Activated CD4-positive, alpha-beta T cell treated with anti-CD3 and anti-CD28 coated beads for 48 hours (primary cell): ENCODE results near the gene KCNJ12.
"Not testable (repeated sequence)": the region's sequence is repeated elsewhere in the genome, so short reads cannot be mapped to it uniquely, and the experiment has no call there.

Experiments used
- DNase-seq: peaks from one replicate; pipeline ENCODE4 v3.0.0-alpha.2; 2020

Gene KCNJ12

GRCh38 chr17:21454006-21454405 is 77.8 kb downstream of the KCNJ12 start:
- DNase-seq = not testable (repeated sequence)

- no peak for DNase-seq
These were observed 78.3 kb downstream of the KCNJ12 start for GRCh38 chr17:21454441-21454840.

GRCh38 chr17:21455761-21456160 is 79.6 kb downstream of the KCNJ12 start:
- DNase-seq = no peak

GRCh38 chr17:21456449-21456848 is 80.3 kb downstream of the KCNJ12 start:
- DNase-seq = not testable (repeated sequence)

- DNase-seq = peak; percentile 96
These were observed 81.2 kb downstream of the KCNJ12 start for GRCh38 chr17:21457051-21458026.

GRCh38 chr17:21458054-21458453 is 81.9 kb downstream of the KCNJ12 start:
- no peak for DNase-seq

- DNase-seq = no peak
These were observed 83.4 kb downstream of the KCNJ12 start for GRCh38 chr17:21459536-21459935.

- DNase-seq = no peak
These were observed 84.2 kb downstream of the KCNJ12 start for GRCh38 chr17:21460358-21460757.

- no peak for DNase-seq
These were observed 86.1 kb downstream of the KCNJ12 start for GRCh38 chr17:21462237-21462636.

GRCh38 chr17:21463204-21463661 is 87.1 kb downstream of the KCNJ12 start:
- no peak for DNase-seq

- DNase-seq = no peak
These were observed 87.7 kb downstream of the KCNJ12 start for GRCh38 chr17:21463779-21464407.

GRCh38 chr17:21464611-21465021 is 88.5 kb downstream of the KCNJ12 start:
- no peak for DNase-seq

GRCh38 chr17:21466550-21466949 is 90.4 kb downstream of the KCNJ12 start:
- no peak for DNase-seq

GRCh38 chr17:21467196-21467595 is 91.0 kb downstream of the KCNJ12 start:
- DNase-seq = no peak

GRCh38 chr17:21467739-21468490 is 91.8 kb downstream of the KCNJ12 start:
- DNase-seq = no peak
